C1 segment of cervical spinal cord (tissue), 14 donors: ENCODE measurements around the gene PLEKHM2.
"Not testable (repeated sequence)": the region's sequence is repeated elsewhere in the genome, so short reads cannot be mapped to it uniquely, and the experiment has no call there.

Source experiments
- DNase-seq, 14 donors: peaks; one replicate each; lab custom pipeline; 2025; lab: John Stamatoyannopoulos, UW

PLEKHM2 gene

GRCh38 chr1:15676010-15676409, 8.1 kb upstream of the PLEKHM2 start:
- no peak for DNase-seq

GRCh38 chr1:15676688-15677661, 7.1 kb upstream of the PLEKHM2 start:
- no peak for DNase-seq

- no peak for DNase-seq
Measured at GRCh38 chr1:15678578-15678977, 5.5 kb upstream of the PLEKHM2 start.

- no peak for DNase-seq
Measured at GRCh38 chr1:15680131-15680530, 4.0 kb upstream of the PLEKHM2 start.

GRCh38 chr1:15680561-15681348, 3.4 kb upstream of the PLEKHM2 start:
- DNase-seq = no peak

- DNase-seq = no peak
Measured at GRCh38 chr1:15681349-15682292, 2.5 kb upstream of the PLEKHM2 start.

GRCh38 chr1:15682936-15683341, 1.2 kb upstream of the PLEKHM2 start:
- DNase-seq = no peak

GRCh38 chr1:15683345-15684039, 628 bp upstream of the PLEKHM2 start:
- no peak for DNase-seq

- DNase-seq = peak in 7 of 14 donors; percentile 18 to 53 (median 34)
Measured at GRCh38 chr1:15684468-15685291, 560 bp downstream of the PLEKHM2 start.

GRCh38 chr1:15685820-15686219, 1.7 kb downstream of the PLEKHM2 start:
- DNase-seq = peak in 1 of 14 donors; percentile 15

GRCh38 chr1:15687446-15687845, 3.3 kb downstream of the PLEKHM2 start:
- no peak for DNase-seq

- DNase-seq = no peak
Measured at GRCh38 chr1:15690317-15690716, 6.2 kb downstream of the PLEKHM2 start.

- DNase-seq = no peak
Measured at GRCh38 chr1:15691434-15692032, 7.4 kb downstream of the PLEKHM2 start.

GRCh38 chr1:15692121-15692682, 8.1 kb downstream of the PLEKHM2 start:
- DNase-seq = no peak

- DNase-seq = peak in 1 of 14 donors; percentile 76
Measured at GRCh38 chr1:15693371-15693770, 9.3 kb downstream of the PLEKHM2 start.

- DNase-seq = peak in 8 of 14 donors; percentile 21 to 68 (median 42)
Measured at GRCh38 chr1:15696956-15697521, 12.9 kb downstream of the PLEKHM2 start.

- no peak for DNase-seq
Measured at GRCh38 chr1:15698201-15698600, 14.1 kb downstream of the PLEKHM2 start.

GRCh38 chr1:15699321-15699720, 15.2 kb downstream of the PLEKHM2 start:
- DNase-seq = not testable (repeated sequence)

GRCh38 chr1:15700508-15700907, 16.4 kb downstream of the PLEKHM2 start:
- no peak for DNase-seq
